Measurements from ENCODE around the gene NACC1. TPM values are rescaled to one million over a fixed set of nuclear protein-coding genes. Genes with fewer than 3 reads are reported as not detected.
A peak's percentile ranks its signal among the peaks of the same experiment; 100 is the strongest.

The NACC1 gene
- total RNA-seq, 1 donor from 2014 or later, result 35.4 TPM

DNA sequence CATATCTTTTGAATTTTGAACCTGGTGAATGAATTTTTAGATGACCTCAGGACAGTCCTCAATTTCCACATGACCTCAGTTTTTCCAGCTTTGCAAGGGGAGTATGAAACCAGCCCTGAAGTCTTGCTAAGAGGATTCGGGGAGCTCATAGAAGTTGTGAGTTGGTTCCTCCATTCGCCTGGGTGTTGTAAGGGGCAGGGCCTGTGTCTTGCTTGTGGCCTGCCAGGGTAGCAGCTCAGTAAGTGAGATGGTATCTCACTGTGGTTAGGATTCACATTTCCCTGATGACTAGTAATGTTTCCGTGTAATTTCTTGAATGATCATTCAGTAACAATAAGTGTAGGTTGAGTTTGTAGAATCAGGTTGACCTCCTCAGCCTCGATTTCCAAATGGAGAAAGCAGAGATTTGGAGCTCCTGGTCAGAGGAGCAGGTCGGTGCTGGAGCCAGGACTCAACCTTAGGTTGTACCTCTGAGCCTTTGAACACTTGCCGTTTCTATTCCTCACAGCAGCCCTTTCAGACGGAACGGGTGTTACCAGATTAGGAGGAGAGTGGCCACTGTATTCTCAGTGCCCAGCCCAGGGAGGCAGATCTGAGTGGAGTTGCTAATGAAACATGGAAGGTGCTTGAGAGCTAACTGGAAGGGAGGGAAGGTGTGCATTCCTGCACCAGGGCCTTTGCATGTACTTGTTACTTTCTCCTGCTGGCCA, 14.6 kb downstream of the NACC1 start:
- no peaks in the 10 kb centered on the region for H3K27me3 ChIP-seq (ENCODE audit: low read depth)
- peak overlapping the region; percentile 86 for H3K27ac ChIP-seq (replicated peaks)
- peaks cover 28% of the 10 kb centered on the region for H3K36me3 ChIP-seq
- no peak for DNase-seq
- TF ChIP-seq, protein P1, sequence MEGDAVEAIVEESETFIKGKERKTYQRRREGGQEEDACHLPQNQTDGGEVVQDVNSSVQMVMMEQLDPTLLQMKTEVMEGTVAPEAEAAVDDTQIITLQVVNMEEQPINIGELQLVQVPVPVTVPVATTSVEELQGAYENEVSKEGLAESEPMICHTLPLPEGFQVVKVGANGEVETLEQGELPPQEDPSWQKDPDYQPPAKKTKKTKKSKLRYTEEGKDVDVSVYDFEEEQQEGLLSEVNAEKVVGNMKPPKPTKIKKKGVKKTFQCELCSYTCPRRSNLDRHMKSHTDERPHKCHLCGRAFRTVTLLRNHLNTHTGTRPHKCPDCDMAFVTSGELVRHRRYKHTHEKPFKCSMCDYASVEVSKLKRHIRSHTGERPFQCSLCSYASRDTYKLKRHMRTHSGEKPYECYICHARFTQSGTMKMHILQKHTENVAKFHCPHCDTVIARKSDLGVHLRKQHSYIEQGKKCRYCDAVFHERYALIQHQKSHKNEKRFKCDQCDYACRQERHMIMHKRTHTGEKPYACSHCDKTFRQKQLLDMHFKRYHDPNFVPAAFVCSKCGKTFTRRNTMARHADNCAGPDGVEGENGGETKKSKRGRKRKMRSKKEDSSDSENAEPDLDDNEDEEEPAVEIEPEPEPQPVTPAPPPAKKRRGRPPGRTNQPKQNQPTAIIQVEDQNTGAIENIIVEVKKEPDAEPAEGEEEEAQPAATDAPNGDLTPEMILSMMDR (IDR thresholded peaks at IDR 0.05; ENCODE audit: borderline replicate concordance), result no peak
- no peaks in the 10 kb centered on the region for H3K9me3 ChIP-seq (replicated peaks)
- intact Hi-C loops (cut with micrococcal nuclease), result no loop called here
- peaks cover 49% of the 10 kb centered on the region for H3K4me1 ChIP-seq
- no peak overlapping the region for H3K4me3 ChIP-seq

GRCh38 chr19:13133241-13133870, 15.3 kb downstream of the NACC1 start:
- H3K27me3 ChIP-seq (ENCODE audit: low read depth), result no peaks in the 10 kb centered on the region
- H3K4me1 ChIP-seq, result peaks cover 42% of the 10 kb centered on the region
- TF ChIP-seq, protein P1 (IDR thresholded peaks at IDR 0.05; ENCODE audit: borderline replicate concordance), result no peak
- H3K4me3 ChIP-seq, result no peak overlapping the region
- peaks cover 34% of the 10 kb centered on the region for H3K36me3 ChIP-seq
- H3K9me3 ChIP-seq (replicated peaks), result no peaks in the 10 kb centered on the region
- DNase-seq, result no peak
- H3K27ac ChIP-seq (replicated peaks), result peak overlapping the region; percentile 86
- intact Hi-C loops (cut with micrococcal nuclease), result no loop called here

GRCh38 chr19:13134626-13135025, 16.6 kb downstream of the NACC1 start:
- Histone ChIP-seq H3K4me3 (no peak overlapping the region), H3K27ac (replicated peaks) (peak overlapping the region; percentile 86), H3K4me1 (peaks cover 30% of the 10 kb centered on the region), H3K9me3 (replicated peaks) (no peaks in the 10 kb centered on the region), H3K27me3 (ENCODE audit: low read depth) (no peaks in the 10 kb centered on the region), H3K36me3 (peaks cover 43% of the 10 kb centered on the region)
- TF ChIP-seq, protein P1 (IDR thresholded peaks at IDR 0.05; ENCODE audit: borderline replicate concordance), result no peak
- DNase-seq, result no peak
- intact Hi-C loops (cut with micrococcal nuclease), result no loop called here

- peaks cover 43% of the 10 kb centered on the region for H3K36me3 ChIP-seq
- no peaks in the 10 kb centered on the region for H3K27me3 ChIP-seq (ENCODE audit: low read depth)
- no peaks in the 10 kb centered on the region for H3K9me3 ChIP-seq (replicated peaks)
- DNase-seq, result no peak
- peak overlapping the region; percentile 86 for H3K27ac ChIP-seq (replicated peaks)
- H3K4me3 ChIP-seq, result no peak overlapping the region
- H3K4me1 ChIP-seq, result peaks cover 30% of the 10 kb centered on the region
- intact Hi-C loops (cut with micrococcal nuclease), result no loop called here
- TF ChIP-seq, protein P1 (IDR thresholded peaks at IDR 0.05; ENCODE audit: borderline replicate concordance), result no peak
Measured at GRCh38 chr19:13135068-13136062, 17.3 kb downstream of the NACC1 start.

DNA sequence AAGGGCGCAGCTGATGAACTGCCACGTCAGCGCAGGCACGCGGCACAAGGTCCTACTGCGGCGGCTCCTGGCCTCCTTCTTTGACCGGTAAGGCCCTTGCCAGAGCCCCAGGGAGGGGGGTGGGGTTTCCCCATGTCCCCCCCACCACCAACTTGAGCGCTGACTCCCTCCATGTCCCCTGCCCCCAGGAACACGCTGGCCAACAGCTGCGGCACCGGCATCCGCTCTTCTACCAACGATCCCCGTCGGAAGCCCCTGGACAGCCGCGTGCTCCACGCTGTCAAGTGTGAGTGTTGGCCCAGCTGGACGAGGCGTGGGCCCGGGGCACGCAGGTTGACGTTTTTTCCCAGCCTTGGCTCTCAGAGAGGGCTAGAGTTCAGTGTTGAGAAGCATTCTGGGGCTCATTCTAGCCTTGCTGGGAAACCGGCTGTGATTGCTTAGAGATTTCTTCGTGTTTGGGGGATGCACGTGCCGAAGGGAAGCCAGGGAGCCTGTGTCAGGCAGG, 19.3 kb downstream of the NACC1 start:
- TF ChIP-seq, protein P1 (IDR thresholded peaks at IDR 0.05; ENCODE audit: borderline replicate concordance), result no peak
- intact Hi-C loops (cut with micrococcal nuclease), result no loop called here
- Histone ChIP-seq H3K4me1 (peaks cover 30% of the 10 kb centered on the region), H3K36me3 (peaks cover 43% of the 10 kb centered on the region), H3K27me3 (ENCODE audit: low read depth) (no peaks in the 10 kb centered on the region), H3K4me3 (no peak overlapping the region), H3K9me3 (replicated peaks) (no peaks in the 10 kb centered on the region), H3K27ac (replicated peaks) (no peak overlapping the region)
- DNase-seq, result no peak
